Measurements from ENCODE around the gene GDF2.

GRCh38 chr10:47364911-47365310 is 42.7 kb downstream of the GDF2 start:
- TF ChIP-seq CTCF (IDR thresholded peaks at IDR 0.05), result no peak
- TF ChIP-seq ZFX (IDR thresholded peaks at IDR 0.05; ENCODE audit: borderline replicate concordance), result no peak

Data from 22Rv1 (cell line).